LNCaP clone FGC (cell line): Measurements from ENCODE around the gene TRPM3.
A peak's percentile ranks its signal among the peaks of the same experiment; 100 is the strongest.

Experiments used
- DNase-seq: peaks from one replicate; pipeline ENCODE4 v3.0.0-alpha.2; 2011; ENCODE audit warnings: low read depth
- H3K4me3 ChIP-seq: 2 replicates; pipeline ENCODE4 v1.5.1; 2011; ENCODE audit warnings: mild to moderate bottlenecking, low read depth, low read length, control low read depth
- CTCF ChIP-seq: IDR thresholded peaks from 2 replicates; pipeline ENCODE4 v1.5.1; 2012; ENCODE audit warnings: mild to moderate bottlenecking; ENCODE audit not compliant: control insufficient read depth, insufficient read depth; ENCODE audit errors: extremely low read depth

Gene TRPM3

GRCh38 chr9:70514273-70514672 is 607.1 kb downstream of the TRPM3 start:
- DNase-seq: no peak
- H3K4me3 ChIP-seq: no peak overlapping the region
- no peak for TF ChIP-seq CTCF

- no peak overlapping the region for H3K4me3 ChIP-seq
- TF ChIP-seq CTCF: no peak
- no peak for DNase-seq
Observed at GRCh38 chr9:70511858-70512257, 609.6 kb downstream of the TRPM3 start.

- no peak overlapping the region for H3K4me3 ChIP-seq
- DNase-seq: no peak
- TF ChIP-seq CTCF: peak; percentile 66
Observed at GRCh38 chr9:70510157-70510770, 611.2 kb downstream of the TRPM3 start.

GRCh38 chr9:70506159-70506558 is 615.3 kb downstream of the TRPM3 start:
- no peak for DNase-seq
- TF ChIP-seq CTCF: no peak
- no peak overlapping the region for H3K4me3 ChIP-seq

GRCh38 chr9:70504834-70505233 is 616.6 kb downstream of the TRPM3 start:
- no peak for TF ChIP-seq CTCF
- DNase-seq: no peak
- no peak overlapping the region for H3K4me3 ChIP-seq

- no peak for TF ChIP-seq CTCF
- no peak overlapping the region for H3K4me3 ChIP-seq
- no peak for DNase-seq
Observed at GRCh38 chr9:70502690-70503089, 618.7 kb downstream of the TRPM3 start.

- no peak for TF ChIP-seq CTCF
- H3K4me3 ChIP-seq: no peak overlapping the region
- DNase-seq: no peak
Observed at GRCh38 chr9:70500793-70501192, 620.6 kb downstream of the TRPM3 start.
